Measurements from ENCODE around the gene FURIN.

DNA sequence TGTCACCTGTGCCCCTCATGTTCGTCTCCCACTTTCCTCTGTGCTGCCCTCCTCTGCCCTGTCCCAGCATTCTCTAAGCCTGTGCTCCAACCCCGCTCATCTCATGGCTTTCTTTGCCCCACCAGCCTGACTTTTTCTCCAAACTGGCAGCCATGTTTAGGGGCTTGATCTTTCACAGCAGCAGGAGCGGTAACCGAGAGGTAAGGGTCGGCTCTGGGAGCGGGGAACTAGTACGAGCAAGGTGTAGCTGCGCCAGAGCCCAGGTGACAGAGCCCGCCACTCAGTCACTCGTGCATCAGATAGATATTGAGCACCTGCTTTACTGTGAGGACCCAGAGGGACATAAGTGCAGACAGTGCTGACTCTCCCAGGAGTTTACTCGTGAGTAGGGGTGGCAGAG is 48.1 kb downstream of the FURIN start:
- TF ChIP-seq, protein P1, sequence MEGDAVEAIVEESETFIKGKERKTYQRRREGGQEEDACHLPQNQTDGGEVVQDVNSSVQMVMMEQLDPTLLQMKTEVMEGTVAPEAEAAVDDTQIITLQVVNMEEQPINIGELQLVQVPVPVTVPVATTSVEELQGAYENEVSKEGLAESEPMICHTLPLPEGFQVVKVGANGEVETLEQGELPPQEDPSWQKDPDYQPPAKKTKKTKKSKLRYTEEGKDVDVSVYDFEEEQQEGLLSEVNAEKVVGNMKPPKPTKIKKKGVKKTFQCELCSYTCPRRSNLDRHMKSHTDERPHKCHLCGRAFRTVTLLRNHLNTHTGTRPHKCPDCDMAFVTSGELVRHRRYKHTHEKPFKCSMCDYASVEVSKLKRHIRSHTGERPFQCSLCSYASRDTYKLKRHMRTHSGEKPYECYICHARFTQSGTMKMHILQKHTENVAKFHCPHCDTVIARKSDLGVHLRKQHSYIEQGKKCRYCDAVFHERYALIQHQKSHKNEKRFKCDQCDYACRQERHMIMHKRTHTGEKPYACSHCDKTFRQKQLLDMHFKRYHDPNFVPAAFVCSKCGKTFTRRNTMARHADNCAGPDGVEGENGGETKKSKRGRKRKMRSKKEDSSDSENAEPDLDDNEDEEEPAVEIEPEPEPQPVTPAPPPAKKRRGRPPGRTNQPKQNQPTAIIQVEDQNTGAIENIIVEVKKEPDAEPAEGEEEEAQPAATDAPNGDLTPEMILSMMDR (IDR thresholded peaks at IDR 0.05): no peak
- TF ChIP-seq POLR2A (IDR thresholded peaks at IDR 0.05): no peak

Data from tibial nerve (tissue), 3 donors.